Urinary bladder (tissue), 4 donors: ENCODE results near the gene PSMB10. TPM values are rescaled to one million over a fixed set of nuclear protein-coding genes. Genes with fewer than 3 reads are reported as not detected.

Source experiments
- DNase-seq: peaks from one replicate; pipeline ENCODE4 v3.0.0-alpha.2; 2015; ENCODE audit errors: extremely low spot score
- H3K27ac ChIP-seq: one replicate; pipeline ENCODE4 v1.5.1; 2013; ENCODE audit warnings: low read depth, mild to moderate bottlenecking, moderate library complexity
- H3K36me3 ChIP-seq: one replicate; pipeline ENCODE4 v1.6.1; 2013; ENCODE audit warnings: mild to moderate bottlenecking, moderate library complexity; ENCODE audit not compliant: insufficient read depth
- H3K4me1 ChIP-seq: one replicate; pipeline ENCODE4 v1.6.1; 2013; ENCODE audit warnings: mild to moderate bottlenecking, moderate library complexity; ENCODE audit not compliant: insufficient read depth
- H3K4me3 ChIP-seq: one replicate; pipeline ENCODE4 v1.5.1; 2013; ENCODE audit warnings: low read depth, low read length
- WGBS: extraction: QIAGEN DNeasy Blood & Tissue Kit; methylation state at CpG from one replicate; pipeline ENCODE4 v1.1.7; 2013; 5-methylcytosine and 5-hydroxymethylcytosine counted together
- polyA plus RNA-seq: library from polyadenylated mRNA; stranded (reverse); fragments of 200-250 nt; gene quantifications from one replicate; pipeline ENCODE4 v1.2.3, GENCODE V29; 2013
- small RNA-seq: library from RNA; depleted of rRNA; stranded (forward); fragments of <200 nt; gene quantifications from one replicate; pipeline ENCODE3, GENCODE V24; 2014
- total RNA-seq: library from RNA; depleted of rRNA; stranded (reverse); fragments of >200 nt; gene quantifications from one replicate; pipeline ENCODE4 v1.2.3, GENCODE V29; 2014
- donor health status: healthy with polysubstance abuse.
- donor health status: healthy.

The PSMB10 gene
- total and polyA plus RNA-seq, 2 donors: 26.1 to 74.1 TPM

- WGBS: under 1% methylated on average over 90 of the region's 90 CpGs
- Histone ChIP-seq H3K4me1 (no peaks in the 10 kb centered on the region), H3K4me3 (peak within 1 kb of the TSS; percentile 87), H3K27ac (peak within 1 kb of the TSS; percentile 99), H3K36me3 (no peaks in the 10 kb centered on the region)
- peak; percentile 91 for DNase-seq
Measured at GRCh38 chr16:67892899-67893742, 43.5 kb downstream of the PSMB10 start, which contains the start of gene PSKH1. PSKH1 (plus strand) TSS chr16:67893254; CDS start chr16:67908750, 15,496 bp downstream.

GRCh38 chr16:67892375-67892774, 44.3 kb downstream of the PSMB10 start:
- H3K4me1 ChIP-seq: no peaks in the 10 kb centered on the region
- DNase-seq: no peak
- 52% methylated on average over 5 of the region's 5 CpGs for WGBS
- H3K27ac ChIP-seq: no peak overlapping the region
- H3K36me3 ChIP-seq: no peaks in the 10 kb centered on the region
- peak overlapping the region; percentile 26 for H3K4me3 ChIP-seq

- no peak overlapping the region for H3K4me3 ChIP-seq
- no peak overlapping the region for H3K27ac ChIP-seq
- H3K4me1 ChIP-seq: no peaks in the 10 kb centered on the region
- no peak for DNase-seq
- H3K36me3 ChIP-seq: no peaks in the 10 kb centered on the region
- 75% methylated on average over 3 of the region's 3 CpGs for WGBS
Measured at GRCh38 chr16:67888331-67888730, 48.3 kb downstream of the PSMB10 start.

- Histone ChIP-seq H3K4me3 (no peak overlapping the region), H3K27ac (no peak overlapping the region), H3K4me1 (no peaks in the 10 kb centered on the region), H3K36me3 (peaks cover 1% of the 10 kb centered on the region)
- DNase-seq: no peak
- 88% methylated on average over 5 of the region's 5 CpGs for WGBS
Measured at GRCh38 chr16:67886387-67886786, 50.3 kb downstream of the PSMB10 start.

GRCh38 chr16:67885976-67886375, 50.7 kb downstream of the PSMB10 start:
- Histone ChIP-seq H3K4me1 (no peaks in the 10 kb centered on the region), H3K36me3 (peaks cover 3% of the 10 kb centered on the region), H3K27ac (no peak overlapping the region), H3K4me3 (no peak overlapping the region)
- no peak for DNase-seq
- WGBS: 95% methylated on average over 19 of the region's 19 CpGs

- Histone ChIP-seq H3K4me1 (no peaks in the 10 kb centered on the region), H3K4me3 (no peak overlapping the region), H3K27ac (no peak overlapping the region), H3K36me3 (peaks cover 3% of the 10 kb centered on the region)
- DNase-seq: no peak
- 94% methylated on average over 12 of the region's 12 CpGs for WGBS
Measured at GRCh38 chr16:67885545-67885944, 51.1 kb downstream of the PSMB10 start.

- Histone ChIP-seq H3K4me3 (no peak within 1 kb of the TSS), H3K4me1 (no peaks in the 10 kb centered on the region), H3K27ac (no peak within 1 kb of the TSS), H3K36me3 (peaks cover 9% of the 10 kb centered on the region)
- WGBS: 22% methylated on average over 22 of the region's 22 CpGs
- DNase-seq: no peak
Measured at GRCh38 chr16:67884684-67885083, 52.0 kb downstream of the PSMB10 start, which contains the start of gene NRN1L. NRN1L (plus strand) TSS chr16:67884885; CDS start chr16:67884904, 19 bp downstream.

Small RNA genes within 50 kb of the gene (small RNA-seq; reads per million reads assigned to genes)
- gene NRN1L: not detected

Other genes with a start within 250 kb of the PSMB10 start
- gene GFOD2, start 217.5 kb downstream of the PSMB10 start, total RNA-seq: 16.1 TPM
- 19.4 TPM for gene GFOD2, start 217.5 kb downstream of the PSMB10 start, polyA plus RNA-seq
- 6.0 TPM for gene RANBP10, start 130.3 kb downstream of the PSMB10 start, total RNA-seq
- gene RANBP10, start 130.3 kb downstream of the PSMB10 start, polyA plus RNA-seq: 14.1 TPM
- 1.2 TPM for gene TSNAXIP1, start 130.0 kb downstream of the PSMB10 start, total RNA-seq
- 2.0 TPM for gene TSNAXIP1, start 130.0 kb downstream of the PSMB10 start, polyA plus RNA-seq
- 27.2 TPM for gene THAP11, start 94.5 kb downstream of the PSMB10 start, total RNA-seq
- gene THAP11, start 94.5 kb downstream of the PSMB10 start, polyA plus RNA-seq: 42.2 TPM
- 70.6 TPM for gene NUTF2, start 89.9 kb downstream of the PSMB10 start, total RNA-seq
- gene NUTF2, start 89.9 kb downstream of the PSMB10 start, polyA plus RNA-seq: 117 TPM
- gene CENPT, start 89.2 kb downstream of the PSMB10 start, total RNA-seq: 16.5 TPM
- gene CENPT, start 89.2 kb downstream of the PSMB10 start, polyA plus RNA-seq: 49.4 TPM
- 31.8 TPM for gene EDC4, start 63.8 kb downstream of the PSMB10 start, total RNA-seq
- 43.2 TPM for gene EDC4, start 63.8 kb downstream of the PSMB10 start, polyA plus RNA-seq
- not detected for gene NRN1L, start 52.0 kb downstream of the PSMB10 start, total RNA-seq
- 1.9 TPM for gene NRN1L, start 52.0 kb downstream of the PSMB10 start, polyA plus RNA-seq
- 9.9 TPM for gene PSKH1, start 43.6 kb downstream of the PSMB10 start, total RNA-seq
- gene PSKH1, start 43.6 kb downstream of the PSMB10 start, polyA plus RNA-seq: 39.0 TPM
- not detected for gene CTRL, start 5.0 kb downstream of the PSMB10 start, total RNA-seq
- 0.91 TPM for gene CTRL, start 5.0 kb downstream of the PSMB10 start, polyA plus RNA-seq
- gene LCAT, start 7.3 kb upstream of the PSMB10 start, total RNA-seq: 10.2 TPM
- gene LCAT, start 7.3 kb upstream of the PSMB10 start, polyA plus RNA-seq: 18.5 TPM
- 50.7 TPM for gene SLC12A4, start 31.8 kb upstream of the PSMB10 start, total RNA-seq
- 42.4 TPM for gene SLC12A4, start 31.8 kb upstream of the PSMB10 start, polyA plus RNA-seq
- not detected for gene DPEP3, start 43.6 kb upstream of the PSMB10 start, total RNA-seq
- gene DPEP3, start 43.6 kb upstream of the PSMB10 start, polyA plus RNA-seq: 0.09 TPM
- 2.3 TPM for gene DPEP2, start 62.6 kb upstream of the PSMB10 start, total RNA-seq
- 2.5 TPM for gene DPEP2, start 62.6 kb upstream of the PSMB10 start, polyA plus RNA-seq
- not detected for gene DPEP2NB, start 79.1 kb upstream of the PSMB10 start, total RNA-seq
- gene DPEP2NB, start 79.1 kb upstream of the PSMB10 start, polyA plus RNA-seq: not detected
- 6.4 TPM for gene DDX28, start 86.4 kb upstream of the PSMB10 start, total RNA-seq
- gene DDX28, start 86.4 kb upstream of the PSMB10 start, polyA plus RNA-seq: 11.5 TPM
- gene DUS2, start 86.4 kb upstream of the PSMB10 start, total RNA-seq: 14.7 TPM
- gene DUS2, start 86.4 kb upstream of the PSMB10 start, polyA plus RNA-seq: 8.5 TPM
- 27.1 TPM for gene NFATC3, start 148.5 kb upstream of the PSMB10 start, total RNA-seq
- gene NFATC3, start 148.5 kb upstream of the PSMB10 start, polyA plus RNA-seq: 20.2 TPM